ENCODE results near the gene ACSS2.

- TF ChIP-seq SIN3A (IDR thresholded peaks at IDR 0.05; ENCODE audit: borderline replicate concordance, insufficient read depth, low read depth, low read length) = no peak
- TF ChIP-seq REST (IDR thresholded peaks at IDR 0.05; ENCODE audit: insufficient read depth in 1 of 2, low read depth in 2 of 2, low read length in 1 of 2) = no peak
These were observed 19.7 kb downstream of the ACSS2 start for GRCh38 chr20:34896086-34896621.
